OCI-LY3 (cell line): Measurements from ENCODE around the gene GATA2.

Experiments
- H2AFZ ChIP-seq: fragments of 200-600, 300-600 bp; shearing (Covaris generic); 2 replicates; pipeline ENCODE4 v1.6.0; 2014; ENCODE audit warnings: antibody characterized with exemption, low read depth, low read length
- H3K27ac ChIP-seq: fragments of 200-600, 300-600 bp; sonication (generic); 2 replicates; pipeline ENCODE4 v1.5.1; 2014; ENCODE audit warnings: mild to moderate bottlenecking, low read length, moderate library complexity, mixed read lengths
- H3K27me3 ChIP-seq: fragments of 200-600, 300-600 bp; sonication (generic); 2 replicates; pipeline ENCODE4 v1.6.1; 2014; ENCODE audit warnings: low read depth, low read length, mixed read lengths
- H3K36me3 ChIP-seq: fragments of 200-600, 300-600 bp; sonication (generic); replicated peaks from 2 replicates; pipeline ENCODE3; 2014; ENCODE audit warnings: low read depth, low read length, mixed read lengths
- H3K4me1 ChIP-seq: fragments of 300-600, 200-600 bp; sonication (generic); 2 replicates; pipeline ENCODE4 v1.6.1; 2014; ENCODE audit warnings: low read length, mixed read lengths
- H3K4me2 ChIP-seq: fragments of 200-600, 300-600 bp; sonication (generic); 2 replicates; pipeline ENCODE4 v1.6.1; 2014; ENCODE audit warnings: low read length, mixed read lengths
- H3K4me3 ChIP-seq: fragments of 300-600, 200-600 bp; sonication (generic); 2 replicates; pipeline ENCODE4 v1.5.1; 2014; ENCODE audit warnings: antibody characterized with exemption, mild to moderate bottlenecking, low read length, moderate library complexity
- H3K79me2 ChIP-seq: fragments of 300-600, 200-600 bp; shearing (Covaris generic); 2 replicates; pipeline ENCODE4 v1.6.1; 2014; ENCODE audit warnings: mild to moderate bottlenecking, low read length, mixed read lengths
- H3K9ac ChIP-seq: fragments of 300-600, 200-600 bp; shearing (Covaris generic); 2 replicates; pipeline ENCODE4 v1.6.0; 2014; ENCODE audit warnings: mild to moderate bottlenecking, low read length, moderate library complexity
- H3K9me3 ChIP-seq: fragments of 200-600, 300-600 bp; shearing (Covaris generic); 2 replicates; pipeline ENCODE4 v1.6.1; 2014; ENCODE audit warnings: low read length, mixed read lengths; ENCODE audit not compliant: insufficient read depth
- H4K20me1 ChIP-seq: fragments of 200-600, 300-600 bp; sonication (generic); 2 replicates; pipeline ENCODE4 v1.6.1; 2016; ENCODE audit warnings: low read length, mixed read lengths; ENCODE audit not compliant: insufficient read depth
- EZH2phosphoT487 ChIP-seq: fragments of 200-600 bp; shearing (Covaris generic); IDR thresholded peaks from 2 replicates; pipeline ENCODE4 v1.6.1; 2018; ENCODE audit warnings: antibody characterized with exemption, mixed run types, low read depth
- TF ChIP-seq, protein P1 (sequence below): fragments of 200-600, 300-600 bp; sonication (generic); IDR thresholded peaks from 2 replicates; pipeline ENCODE4 v1.5.1; 2014; ENCODE audit warnings: antibody characterized with exemption, low read length, low read depth

Gene GATA2

DNA sequence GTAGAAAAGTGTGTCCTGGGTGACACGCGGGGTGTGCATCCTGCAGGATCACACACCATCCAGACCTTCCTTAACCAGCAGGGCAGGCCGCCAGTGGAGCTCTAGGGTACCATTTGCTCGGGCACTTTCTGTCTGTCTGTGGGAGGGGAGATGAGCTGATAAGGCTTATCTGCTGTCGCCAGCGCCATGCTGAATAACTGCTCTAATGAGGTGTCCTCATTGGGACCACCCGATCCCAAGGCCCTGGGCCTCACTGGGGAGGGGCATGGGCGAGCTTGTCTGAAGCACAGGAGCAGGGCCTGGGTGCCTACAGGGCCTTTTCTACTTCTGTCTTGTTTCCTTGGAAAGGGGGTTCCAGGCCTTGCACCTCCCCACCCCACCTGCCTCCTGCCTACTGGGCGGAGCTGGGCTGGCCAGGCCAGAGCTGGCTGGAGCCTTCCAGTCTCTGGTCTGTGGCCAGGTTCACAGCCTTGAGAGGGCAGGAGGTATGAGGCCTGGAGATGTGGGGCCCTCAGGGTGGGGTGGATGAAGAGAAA, 2.5 kb upstream of the GATA2 start:
- Histone ChIP-seq H3K79me2 (no peaks in the 10 kb centered on the region), H2AFZ (no peak overlapping the region)

DNA sequence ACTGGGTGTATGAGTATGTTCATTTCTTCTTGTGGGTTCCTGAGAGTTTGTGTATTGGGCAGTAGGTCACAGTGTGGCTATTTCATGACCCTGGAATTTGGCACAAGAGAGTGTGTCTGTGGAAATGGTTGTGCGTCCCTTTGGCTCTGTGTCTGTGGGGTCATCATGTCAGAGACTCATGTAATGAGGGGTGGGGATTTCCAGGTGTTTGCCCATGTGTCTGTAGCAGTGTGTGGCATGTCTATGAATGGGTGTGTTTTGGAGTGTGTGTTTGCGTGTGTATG, 1.3 kb upstream of the GATA2 start:
- H3K27me3 ChIP-seq: peaks cover 10% of the 10 kb centered on the region; the same call in 1 of the 2 replicates
- no peaks in the 10 kb centered on the region for H3K9me3 ChIP-seq
- H2AFZ ChIP-seq: no peak overlapping the region
- H3K4me2 ChIP-seq: no peak overlapping the region
- H3K79me2 ChIP-seq: no peaks in the 10 kb centered on the region
- H3K9ac ChIP-seq: no peak overlapping the region
- no peaks in the 10 kb centered on the region for H4K20me1 ChIP-seq
- TF ChIP-seq, protein P1, sequence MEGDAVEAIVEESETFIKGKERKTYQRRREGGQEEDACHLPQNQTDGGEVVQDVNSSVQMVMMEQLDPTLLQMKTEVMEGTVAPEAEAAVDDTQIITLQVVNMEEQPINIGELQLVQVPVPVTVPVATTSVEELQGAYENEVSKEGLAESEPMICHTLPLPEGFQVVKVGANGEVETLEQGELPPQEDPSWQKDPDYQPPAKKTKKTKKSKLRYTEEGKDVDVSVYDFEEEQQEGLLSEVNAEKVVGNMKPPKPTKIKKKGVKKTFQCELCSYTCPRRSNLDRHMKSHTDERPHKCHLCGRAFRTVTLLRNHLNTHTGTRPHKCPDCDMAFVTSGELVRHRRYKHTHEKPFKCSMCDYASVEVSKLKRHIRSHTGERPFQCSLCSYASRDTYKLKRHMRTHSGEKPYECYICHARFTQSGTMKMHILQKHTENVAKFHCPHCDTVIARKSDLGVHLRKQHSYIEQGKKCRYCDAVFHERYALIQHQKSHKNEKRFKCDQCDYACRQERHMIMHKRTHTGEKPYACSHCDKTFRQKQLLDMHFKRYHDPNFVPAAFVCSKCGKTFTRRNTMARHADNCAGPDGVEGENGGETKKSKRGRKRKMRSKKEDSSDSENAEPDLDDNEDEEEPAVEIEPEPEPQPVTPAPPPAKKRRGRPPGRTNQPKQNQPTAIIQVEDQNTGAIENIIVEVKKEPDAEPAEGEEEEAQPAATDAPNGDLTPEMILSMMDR: no peak
- TF ChIP-seq EZH2phosphoT487: no peak
- H3K4me3 ChIP-seq: no peak overlapping the region
- peaks cover 4% of the 10 kb centered on the region; the same call in 1 of the 2 replicates for H3K4me1 ChIP-seq
- H3K27ac ChIP-seq: no peak overlapping the region
- no peaks in the 10 kb centered on the region for H3K36me3 ChIP-seq

More for the DNA sequence above, 2.5 kb upstream of the GATA2 start:
- Histone ChIP-seq H3K9ac (no peak overlapping the region), H3K36me3 (no peaks in the 10 kb centered on the region), H3K27me3 (peaks cover 21% of the 10 kb centered on the region; the same call in 1 of the 2 replicates), H3K4me3 (no peak overlapping the region), H3K9me3 (no peaks in the 10 kb centered on the region), H3K4me2 (no peak overlapping the region), H4K20me1 (no peaks in the 10 kb centered on the region), H3K27ac (no peak overlapping the region), H3K4me1 (peaks cover 4% of the 10 kb centered on the region; the same call in 1 of the 2 replicates)
- TF ChIP-seq, protein P1: no peak
- no peak for TF ChIP-seq EZH2phosphoT487

DNA sequence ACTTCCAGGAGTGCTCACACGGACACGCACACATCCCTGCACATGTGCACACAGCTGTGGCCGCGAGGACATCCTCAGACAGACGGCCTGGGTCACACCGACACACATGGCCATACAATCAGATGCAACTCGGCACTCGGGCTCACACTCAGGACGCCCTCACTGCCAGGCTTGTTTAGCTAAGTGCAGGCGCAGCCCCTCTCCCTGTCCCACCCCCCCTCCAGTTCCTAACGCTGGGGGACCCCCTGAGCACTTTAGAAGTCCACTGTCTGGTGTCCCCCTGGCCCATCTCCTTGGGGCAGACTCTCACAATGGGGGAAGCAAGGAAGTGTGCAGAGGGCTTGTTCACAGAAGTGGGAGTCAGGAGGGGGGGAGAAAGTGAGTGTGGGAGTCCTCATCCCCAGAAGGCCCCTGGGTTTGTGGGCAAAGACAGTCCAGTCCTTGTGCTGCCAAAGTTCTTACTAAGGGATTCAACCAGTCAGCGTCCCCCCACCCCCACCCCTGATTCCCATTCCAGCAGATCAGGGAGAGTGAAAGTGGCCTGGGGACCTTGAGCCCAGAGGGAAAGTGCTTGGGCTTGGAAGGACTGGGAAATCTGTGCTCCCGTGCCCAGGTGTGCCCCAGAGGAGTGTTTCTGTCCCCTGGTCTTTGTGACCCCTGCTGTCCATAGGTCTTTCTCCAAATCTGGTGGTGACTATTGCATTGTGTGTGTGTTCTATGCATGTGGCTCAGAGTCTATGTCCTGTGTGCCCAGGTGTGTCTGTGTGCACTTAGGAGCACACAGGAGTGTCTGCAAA, 767 bp upstream of the GATA2 start:
- H3K79me2 ChIP-seq: no peaks in the 10 kb centered on the region
- peaks cover 5% of the 10 kb centered on the region; the same call in 1 of the 2 replicates for H3K27me3 ChIP-seq
- no peak overlapping the region for H2AFZ ChIP-seq
- no peaks in the 10 kb centered on the region for H3K9me3 ChIP-seq
- H3K4me3 ChIP-seq: no peak overlapping the region
- no peak overlapping the region for H3K4me2 ChIP-seq
- no peak overlapping the region for H3K27ac ChIP-seq
- no peaks in the 10 kb centered on the region for H4K20me1 ChIP-seq
- no peak overlapping the region for H3K9ac ChIP-seq
- no peak for TF ChIP-seq EZH2phosphoT487
- TF ChIP-seq, protein P1: no peak
- no peaks in the 10 kb centered on the region for H3K36me3 ChIP-seq
- H3K4me1 ChIP-seq: peaks cover 4% of the 10 kb centered on the region; the same call in 1 of the 2 replicates

DNA sequence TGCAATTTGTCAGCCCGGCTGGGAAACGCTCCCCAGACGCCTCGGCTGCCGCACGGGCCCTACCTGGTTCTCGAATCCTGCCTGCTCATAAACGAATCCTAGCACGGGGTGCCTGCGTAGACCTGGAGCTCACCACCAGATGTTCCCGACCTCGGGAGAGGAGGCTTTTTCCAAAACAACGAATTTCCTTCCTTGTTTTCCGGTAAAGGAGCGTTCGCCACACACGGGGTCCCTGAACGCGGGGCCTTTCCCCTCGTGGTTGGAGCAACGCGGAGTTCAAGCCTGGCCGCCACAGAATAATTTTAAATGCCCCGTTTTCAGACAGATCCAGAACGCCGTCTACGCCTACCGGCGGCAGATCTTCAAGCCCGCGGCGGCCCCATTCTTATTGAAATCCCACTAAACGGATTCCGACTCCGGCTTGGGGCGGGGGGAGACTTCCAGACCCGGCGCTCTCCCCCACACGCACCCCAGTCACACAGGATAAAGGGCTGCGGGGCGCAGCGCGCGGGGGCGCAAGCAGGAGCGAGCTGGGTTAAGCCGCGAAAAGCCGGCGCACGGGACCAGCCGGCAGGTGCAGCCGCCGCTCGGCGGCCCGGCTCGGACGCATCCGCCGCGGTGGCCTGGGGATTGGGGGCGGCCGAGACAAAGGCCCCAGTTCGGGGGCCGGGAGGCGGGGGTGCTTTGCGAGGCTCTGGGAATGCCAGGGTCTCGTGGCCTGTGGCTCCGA, 895 bp downstream of the GATA2 start:
- TF ChIP-seq, protein P1: no peak
- no peak for TF ChIP-seq EZH2phosphoT487
- H3K4me2 ChIP-seq: no peak overlapping the region
- H3K9me3 ChIP-seq: no peaks in the 10 kb centered on the region
- no peaks in the 10 kb centered on the region for H3K27me3 ChIP-seq
- peaks cover 4% of the 10 kb centered on the region; the same call in 1 of the 2 replicates for H3K4me1 ChIP-seq
- H3K79me2 ChIP-seq: no peaks in the 10 kb centered on the region
- no peak overlapping the region for H2AFZ ChIP-seq
- H3K4me3 ChIP-seq: no peak overlapping the region
- no peak overlapping the region for H3K9ac ChIP-seq
- H3K27ac ChIP-seq: no peak overlapping the region
- H3K36me3 ChIP-seq: no peaks in the 10 kb centered on the region
- no peaks in the 10 kb centered on the region for H4K20me1 ChIP-seq
